ENCODE results near the gene NR6A1. TPM values are rescaled to one million over a fixed set of nuclear protein-coding genes. Genes with fewer than 3 reads are reported as not detected.

The NR6A1 gene
- total RNA-seq, 1 experiment from 2014 or later: 99.3 TPM

GRCh38 chr9:124756011-124756410 is 15.1 kb downstream of the NR6A1 start:
- Histone ChIP-seq H2AK5ac (ENCODE audit: insufficient read length, low read length) (no peak overlapping the region), H3K4ac (ENCODE audit: low read depth, low read length) (no peak overlapping the region), H3K14ac (ENCODE audit: insufficient read depth, low read length) (no peak overlapping the region), H2BK120ac (ENCODE audit: low read depth, low read length, poor library complexity, severe bottlenecking) (no peak overlapping the region), H3K9ac (ENCODE audit: extremely low read depth, insufficient read length, low read length) (no peak overlapping the region), H3T11ph (ENCODE audit: low read length) (no peak overlapping the region), H2BK20ac (ENCODE audit: low read depth, low read length, poor library complexity, severe bottlenecking) (no peak overlapping the region), H3K27me3 (ENCODE audit: insufficient read depth, low read length) (no peaks in the 10 kb centered on the region), H3K4me2 (ENCODE audit: insufficient read depth, insufficient read length, low read length) (no peak overlapping the region), H3K4me1 (ENCODE audit: insufficient read depth, low read length) (peaks cover 8% of the 10 kb centered on the region), H4K91ac (ENCODE audit: insufficient read length, low read depth, low read length) (no peak overlapping the region), H3K79me2 (ENCODE audit: insufficient read depth, low read length) (peaks cover 18% of the 10 kb centered on the region; the same call in 1 of the 2 replicates), H3K23ac (ENCODE audit: insufficient read length, low read depth, low read length) (no peak overlapping the region), H4K8ac (replicated peaks; ENCODE audit: insufficient read length, low read depth, low read length) (no peak overlapping the region), H2BK15ac (ENCODE audit: low read depth, low read length) (no peak overlapping the region), H3K56ac (ENCODE audit: insufficient read length, low read depth, low read length) (no peak overlapping the region), H3K79me1 (ENCODE audit: insufficient read depth, low read depth, low read length, poor library complexity, severe bottlenecking) (peaks cover 3% of the 10 kb centered on the region), H3K18ac (ENCODE audit: insufficient read length, low read depth, low read length) (no peak overlapping the region), H4K20me1 (ENCODE audit: control insufficient read depth, insufficient read depth, insufficient read length) (no peaks in the 10 kb centered on the region), H2BK5ac (ENCODE audit: insufficient read length, low read length) (no peak overlapping the region), H3K9me3 (ENCODE audit: control insufficient read depth, low read depth, low read length) (no peaks in the 10 kb centered on the region), H2AFZ (ENCODE audit: low read length) (no peak overlapping the region), H2BK12ac (ENCODE audit: insufficient read length, low read depth, low read length) (no peak overlapping the region), H4K5ac (ENCODE audit: insufficient read length, low read depth, low read length) (no peak overlapping the region), H3K27ac (ENCODE audit: insufficient read length, low read depth, low read length) (no peak overlapping the region), H3K23me2 (ENCODE audit: insufficient read length, low read depth, low read length, poor library complexity, severe bottlenecking) (peaks cover 3% of the 10 kb centered on the region)
- Mint-ChIP-seq H3K4me1 (peaks cover 84 to 86% of the 10 kb centered on the region in 2 experiments), H3K27me3 (ENCODE audit: low read depth) (no peaks in the 10 kb centered on the region), H3K27ac (peak overlapping the region in 1 of 3 experiments; percentile 99; a peak in 2 of 7 replicates), H3K36me3 (ENCODE audit: insufficient read depth in 1 of 3, low read depth in 3 of 3) (no peaks in the 10 kb centered on the region), H3K4me3 (peak overlapping the region in 1 of 2 experiments; percentile 75; a peak in 3 of 5 replicates), H3K9me3 (no peaks in the 10 kb centered on the region)
- TF ChIP-seq CTCF (conservative IDR thresholded peaks at IDR 0.05): no peak
- DNase-seq: no peak
- WGBS (ENCODE audit: extremely low coverage, insufficient read length, low lambda C conversion rate): no CpG with 5 or more reads among the region's 2 CpGs

Measured in H9 (cell line).